Head of caudate nucleus (tissue), 42 donors: ENCODE results near the gene SPOCK2.

Experiments
- DNase-seq, 42 donors: peaks; one replicate each; pipeline versions ENCODE4 v3.0.0 to v3.0.0-alpha.2; 2020 to 2021; ENCODE audit warnings: mixed read lengths in 7 of 42
- intact Hi-C: fragments of 100-400 bp; cut with DNase I; formaldehyde crosslinking; loops from one replicate; pipeline ENCODE4 v1.15.0; 2022

The SPOCK2 gene

DNA sequence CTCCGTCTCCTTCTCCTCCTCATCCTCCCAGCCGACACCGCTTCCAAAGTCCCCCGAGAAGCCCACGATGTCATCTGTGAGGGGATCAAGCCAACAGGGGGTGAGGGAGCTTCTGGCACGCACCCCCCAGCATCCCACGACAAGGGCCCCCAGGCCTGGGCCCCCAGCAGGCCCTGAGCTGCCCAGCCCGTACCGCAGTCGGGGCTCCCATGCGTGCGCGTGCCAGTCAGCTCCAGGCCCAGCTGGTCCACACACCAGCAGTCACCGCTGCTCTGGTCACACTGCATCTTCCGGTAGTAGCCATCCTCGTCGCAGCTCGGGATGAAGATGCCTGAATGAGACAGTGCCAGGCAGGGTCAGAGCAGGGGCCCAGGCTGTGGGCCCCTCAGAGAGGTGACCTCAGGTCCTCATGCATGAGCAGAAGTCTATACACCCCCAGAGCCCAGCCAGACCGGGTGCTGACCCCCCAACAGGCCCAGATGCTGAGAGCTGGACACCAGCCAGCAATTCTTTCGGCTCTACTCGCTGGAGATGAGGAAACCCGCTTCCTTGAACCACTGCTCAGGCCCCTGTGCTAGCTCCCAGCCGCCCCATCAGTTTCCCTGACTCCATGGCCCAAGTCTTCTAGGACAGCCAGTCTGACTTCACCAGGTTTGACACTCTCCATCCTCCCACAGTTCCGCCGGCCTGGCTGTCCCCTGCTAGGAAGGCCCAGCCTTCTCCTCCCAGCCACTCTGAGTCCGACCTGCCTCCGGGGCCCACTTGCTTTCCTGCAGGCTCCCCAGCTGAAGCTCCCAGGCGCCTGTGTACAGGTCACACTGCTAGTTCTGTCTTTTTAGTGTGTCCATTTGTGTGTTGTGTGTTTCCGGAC, 25.3 kb downstream of the SPOCK2 start:
- intact Hi-C loops = no loop called here
- no peak for DNase-seq

DNA sequence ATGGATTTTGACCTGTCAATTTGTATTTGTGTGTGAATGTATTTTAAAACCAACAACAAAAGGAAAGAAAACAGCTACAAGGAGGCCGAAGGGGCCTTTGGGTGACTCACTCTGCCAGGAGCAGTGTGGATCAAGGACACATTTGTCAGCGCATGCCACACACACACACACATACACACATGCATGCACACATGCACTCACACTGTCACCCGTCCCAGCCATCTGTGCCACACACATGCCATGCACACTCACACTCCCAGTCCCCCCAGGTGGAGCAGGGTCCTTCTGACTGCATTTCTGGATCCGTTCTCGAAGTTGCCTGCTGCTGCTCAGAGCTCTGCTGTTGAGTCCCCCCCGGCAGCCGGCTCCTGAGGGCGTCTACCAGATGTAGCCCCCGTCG, 26.0 kb downstream of the SPOCK2 start:
- no peak for DNase-seq
- intact Hi-C loops = no loop called here

DNA sequence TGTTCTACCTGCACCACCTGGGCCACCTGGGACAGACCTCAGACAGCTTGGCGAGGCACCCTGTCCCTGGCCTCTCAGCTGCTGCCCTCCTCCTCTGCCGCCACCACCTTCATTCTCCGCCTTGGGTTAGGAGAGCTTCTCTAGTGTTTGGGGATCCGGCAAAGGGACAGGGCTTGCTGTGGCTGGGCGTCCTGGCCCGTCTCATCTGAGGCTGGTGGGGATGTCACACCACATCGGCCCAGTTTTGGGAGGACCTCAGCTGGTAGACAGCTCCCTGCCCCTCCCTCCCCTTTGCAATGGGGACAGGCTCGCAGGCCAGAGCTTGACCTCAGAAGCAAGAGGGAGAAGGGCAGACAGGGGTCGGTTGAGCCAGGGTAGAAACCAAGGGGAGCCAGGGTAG, 26.4 kb downstream of the SPOCK2 start:
- intact Hi-C loops = no loop called here
- no peak for DNase-seq

DNA sequence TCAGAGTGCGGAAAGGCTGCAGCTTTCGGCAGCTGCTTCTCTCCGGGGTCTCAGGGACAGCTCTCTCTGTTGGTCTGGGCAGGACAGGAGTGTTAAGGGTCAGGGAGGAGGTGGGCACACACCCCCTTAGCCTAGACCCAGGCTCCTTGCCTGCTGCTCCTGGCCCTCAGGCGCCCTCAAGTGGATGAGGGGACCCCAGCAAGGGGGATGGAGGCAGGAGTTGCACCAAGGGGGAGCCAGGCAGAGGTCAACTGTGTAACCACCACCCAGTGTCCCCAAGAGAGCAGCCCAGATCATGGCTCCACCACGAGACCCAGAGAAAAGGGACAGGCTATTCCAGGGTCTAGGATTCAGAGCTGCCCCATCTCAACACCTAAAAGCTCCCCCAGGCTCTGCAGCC, 26.9 kb downstream of the SPOCK2 start:
- no peak for DNase-seq
- intact Hi-C loops = no loop called here

DNA sequence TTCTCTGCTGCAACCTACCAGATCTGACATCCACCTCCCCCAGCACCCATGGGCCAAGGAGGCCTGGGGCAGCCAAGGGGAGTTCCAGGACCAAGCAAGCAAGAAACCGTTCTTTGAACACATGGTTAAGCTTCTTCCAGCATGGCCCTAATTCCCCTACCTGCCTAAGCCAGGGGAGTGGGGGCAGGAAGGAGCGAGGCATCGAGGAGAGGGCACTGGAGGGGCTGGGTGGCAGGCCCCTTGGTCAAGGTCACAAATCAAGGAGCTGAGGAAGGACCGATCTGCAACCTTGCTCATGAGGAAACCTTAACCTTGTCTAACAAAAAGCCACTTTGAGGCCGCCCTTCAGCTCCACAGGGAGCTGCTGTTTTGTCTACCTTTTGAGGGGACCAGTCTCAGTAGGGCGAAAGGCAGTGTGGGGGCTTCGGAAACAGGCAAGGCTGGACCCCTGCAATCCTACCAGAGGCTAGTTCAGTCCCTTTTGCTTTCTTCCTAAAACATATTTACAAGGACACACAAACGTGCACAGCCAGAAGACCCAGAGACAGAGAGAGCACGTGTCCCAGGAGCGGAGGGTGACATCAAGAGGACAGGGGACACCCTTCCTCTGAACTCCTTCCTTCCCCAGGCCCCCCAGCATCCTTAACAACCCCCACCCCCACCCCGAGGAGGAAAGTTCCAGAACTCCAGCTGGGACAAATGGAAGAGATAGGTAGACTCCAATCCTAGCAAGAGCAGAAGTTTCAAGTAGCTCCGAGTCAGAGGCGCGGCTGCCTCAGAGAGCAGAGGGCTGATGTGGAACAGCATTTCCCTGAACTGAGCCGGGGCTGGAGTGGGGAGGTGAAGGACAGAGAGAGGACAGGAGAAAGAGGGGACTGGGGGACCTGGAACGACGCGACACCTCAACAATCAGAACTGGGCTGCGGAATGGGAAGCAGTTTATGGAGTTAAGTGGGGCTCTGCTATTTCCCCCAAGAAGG, 28.2 kb downstream of the SPOCK2 start:
- intact Hi-C loops = loop anchor here (10.0 kb wide), 2 partner anchors 155 to 275 kb away; partner anchors contain the start of genes ANAPC16 and ASCC1
- DNase-seq = no peak

DNA sequence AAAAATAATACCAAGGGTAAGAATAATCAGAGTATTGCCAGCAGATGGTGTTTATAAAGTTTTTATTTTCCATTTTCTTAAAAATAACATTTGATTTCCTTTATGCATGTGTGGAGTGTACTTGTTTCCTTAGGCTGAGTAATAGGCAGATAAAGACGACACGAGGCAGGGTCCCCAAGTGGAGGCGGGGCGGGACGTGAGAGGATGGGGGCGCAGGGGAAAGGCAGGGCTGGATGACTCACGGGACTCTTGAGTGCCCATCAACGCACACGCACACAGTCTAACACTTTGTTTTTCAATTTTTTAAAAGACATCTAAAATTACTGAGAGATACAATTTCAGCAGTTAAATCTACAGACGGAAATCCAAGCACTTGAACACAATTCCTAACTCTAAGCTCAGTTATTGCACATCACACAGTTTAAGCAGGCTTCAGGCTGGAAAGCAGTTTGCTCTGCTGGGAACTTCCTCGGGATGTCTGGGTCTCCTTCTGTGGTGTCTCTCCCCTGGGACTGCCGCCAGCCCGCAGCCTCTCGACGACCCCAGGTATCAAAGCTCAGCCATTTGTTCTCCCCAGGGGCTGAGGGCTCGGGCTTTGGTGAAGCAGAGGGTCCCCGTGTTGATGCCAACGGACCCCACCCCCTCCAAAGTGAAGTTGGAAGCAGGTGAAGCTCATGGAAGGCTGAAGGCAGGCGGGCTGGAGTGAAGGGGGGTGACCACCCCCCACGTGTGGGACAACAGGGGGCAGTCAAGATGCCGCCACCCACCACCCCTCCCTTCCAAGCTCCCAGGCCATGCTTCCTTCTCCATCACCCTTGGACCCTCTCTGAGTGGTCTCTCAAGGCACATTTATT, 29.1 kb downstream of the SPOCK2 start:
- peak in 5 of 42 donors; percentile 31 to 62 (median 48) for DNase-seq
- intact Hi-C loops = loop anchor here (10.0 kb wide), 2 partner anchors 156 to 276 kb away; partner anchors contain the start of genes ANAPC16 and ASCC1

DNA sequence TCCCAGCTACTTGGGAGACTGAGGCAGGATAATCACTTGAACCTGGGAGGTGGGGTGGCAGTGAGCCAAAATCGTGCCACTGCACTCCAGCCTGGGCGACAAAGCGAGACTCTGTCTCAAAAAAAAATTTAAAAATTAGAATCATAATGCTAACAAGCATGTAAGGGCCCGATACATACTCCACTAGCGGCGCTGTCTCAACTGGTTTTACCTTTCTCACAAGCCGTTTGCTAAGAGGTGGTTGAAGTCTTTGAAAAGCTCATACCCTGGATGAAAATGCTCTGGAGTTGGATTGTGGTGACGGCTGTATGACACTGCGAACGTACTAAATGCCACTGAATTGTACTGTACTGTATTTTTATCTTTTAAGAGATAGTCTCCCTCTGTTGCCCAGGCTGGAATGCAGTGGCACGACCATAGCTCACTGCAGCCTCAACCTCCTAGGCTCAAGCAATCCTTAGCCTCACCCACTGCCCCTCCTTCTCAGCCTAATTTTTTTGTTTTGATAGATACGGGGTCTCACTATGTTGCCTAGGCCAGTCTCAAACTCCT, 29.9 kb downstream of the SPOCK2 start:
- intact Hi-C loops = loop anchor here (10.0 kb wide), 2 partner anchors 156 to 276 kb away; partner anchors contain the start of genes ANAPC16 and ASCC1
- DNase-seq = peak in 7 of 42 donors; percentile 27 to 73 (median 43)

DNA sequence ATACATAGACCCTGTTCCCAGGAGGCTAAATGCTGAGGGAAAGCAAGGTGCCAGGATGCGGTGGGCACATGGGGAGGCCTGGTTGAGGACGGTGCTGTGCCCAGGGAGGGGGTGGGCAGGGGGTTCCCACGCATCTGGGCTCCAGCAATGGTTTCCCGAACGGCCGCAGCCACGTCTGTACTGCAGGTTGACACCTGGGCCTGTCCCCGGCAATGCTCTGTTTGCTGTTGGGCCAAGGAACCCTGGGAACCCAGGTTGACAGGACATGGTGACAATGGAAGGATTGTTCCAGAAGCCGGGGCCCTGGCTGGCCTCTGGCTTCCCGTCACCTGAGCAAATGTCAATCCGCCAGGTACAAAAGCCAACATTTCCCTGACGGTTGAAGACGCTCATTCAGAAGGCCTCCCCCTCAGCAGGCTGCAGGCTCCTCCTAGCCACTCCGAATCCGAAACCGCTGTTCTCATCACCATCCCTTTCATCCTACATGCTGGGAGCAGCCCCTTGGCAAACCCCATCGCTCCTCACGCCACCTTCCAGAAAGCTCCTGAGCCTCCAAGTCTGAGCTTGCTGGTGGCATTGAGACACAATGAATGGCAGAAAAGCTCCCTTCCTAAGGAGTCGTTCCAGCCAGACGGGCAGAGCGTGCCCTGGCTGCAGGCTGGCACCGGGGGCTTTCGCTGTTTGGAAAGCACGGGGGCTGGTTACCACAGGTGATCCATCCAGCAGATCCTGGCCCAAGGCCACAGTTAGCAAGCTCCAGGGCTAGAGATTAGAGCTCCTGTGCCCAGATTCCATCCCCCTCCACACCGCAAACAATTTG, 31.2 kb downstream of the SPOCK2 start:
- DNase-seq = no peak
- intact Hi-C loops = loop anchor here (10.0 kb wide), 2 partner anchors 158 to 278 kb away; partner anchors contain the start of genes ANAPC16 and ASCC1

DNA sequence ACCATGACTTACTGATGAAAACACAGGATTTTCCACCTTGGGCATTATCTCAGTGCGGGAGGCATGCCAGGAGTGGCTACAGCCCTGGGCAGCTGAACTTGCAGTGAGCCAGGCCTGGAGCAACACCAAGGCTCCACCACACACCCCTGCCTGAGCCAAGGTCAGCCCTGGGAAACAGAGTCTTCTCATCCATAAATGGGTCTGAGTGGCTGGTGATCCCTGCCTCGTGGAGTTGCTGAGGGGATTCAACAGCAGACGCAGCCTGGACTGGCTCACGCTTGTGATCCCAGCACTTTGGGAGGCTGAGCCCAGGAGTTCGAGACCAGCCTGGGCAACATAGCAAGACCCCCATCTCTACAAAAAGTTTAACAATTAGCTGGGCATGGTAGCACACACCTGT, 32.2 kb downstream of the SPOCK2 start:
- DNase-seq = no peak

DNA sequence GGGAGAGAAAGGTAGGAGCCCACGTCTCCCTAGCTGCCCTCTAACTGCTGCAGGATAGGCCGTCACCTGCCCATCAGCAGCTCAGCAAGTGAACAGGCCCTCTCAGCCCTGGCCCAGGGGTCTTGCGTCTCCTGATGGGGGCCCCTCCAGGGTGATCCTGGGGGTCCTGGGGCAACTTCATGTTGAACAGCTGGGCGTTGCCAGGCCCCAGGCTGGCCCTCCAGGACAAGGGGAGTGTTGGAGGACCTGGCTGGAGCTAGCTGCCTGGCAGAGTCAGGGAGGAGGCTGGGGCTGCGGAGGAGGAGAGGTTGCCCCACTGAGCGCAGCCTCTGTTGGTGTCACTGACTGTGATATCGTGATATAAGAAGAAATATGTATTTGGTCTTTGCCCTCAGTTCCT, 34.7 kb downstream of the SPOCK2 start:
- intact Hi-C loops = loop anchor here (10.0 kb wide), 2 partner anchors 161 to 281 kb away; partner anchors contain the start of genes ANAPC16 and ASCC1
- DNase-seq = no peak

More for the DNA sequence above, 32.2 kb downstream of the SPOCK2 start:
- intact Hi-C loops = loop anchor here (10.0 kb wide), 2 partner anchors 159 to 279 kb away; partner anchors contain the start of genes ANAPC16 and ASCC1

DNA sequence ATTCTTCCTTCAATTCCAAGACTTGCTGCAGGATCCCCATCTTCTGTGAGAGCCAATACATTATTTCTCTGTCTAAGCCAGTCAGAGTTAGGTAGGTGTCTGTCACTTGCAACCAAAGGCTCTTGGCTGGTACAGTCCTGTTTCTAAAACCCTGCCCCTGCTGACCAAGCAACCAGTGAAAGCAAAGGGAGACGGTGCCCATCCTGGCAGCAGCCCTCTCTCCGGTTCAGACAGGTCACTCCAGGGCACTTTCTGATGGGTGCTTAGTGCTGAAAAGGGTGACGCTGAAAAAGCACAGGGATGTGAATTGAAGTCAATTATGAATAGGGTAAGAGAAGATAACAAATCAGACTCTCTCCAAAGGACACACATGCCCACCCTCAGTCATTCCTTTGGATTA, 37.5 kb downstream of the SPOCK2 start:
- no peak for DNase-seq

DNA sequence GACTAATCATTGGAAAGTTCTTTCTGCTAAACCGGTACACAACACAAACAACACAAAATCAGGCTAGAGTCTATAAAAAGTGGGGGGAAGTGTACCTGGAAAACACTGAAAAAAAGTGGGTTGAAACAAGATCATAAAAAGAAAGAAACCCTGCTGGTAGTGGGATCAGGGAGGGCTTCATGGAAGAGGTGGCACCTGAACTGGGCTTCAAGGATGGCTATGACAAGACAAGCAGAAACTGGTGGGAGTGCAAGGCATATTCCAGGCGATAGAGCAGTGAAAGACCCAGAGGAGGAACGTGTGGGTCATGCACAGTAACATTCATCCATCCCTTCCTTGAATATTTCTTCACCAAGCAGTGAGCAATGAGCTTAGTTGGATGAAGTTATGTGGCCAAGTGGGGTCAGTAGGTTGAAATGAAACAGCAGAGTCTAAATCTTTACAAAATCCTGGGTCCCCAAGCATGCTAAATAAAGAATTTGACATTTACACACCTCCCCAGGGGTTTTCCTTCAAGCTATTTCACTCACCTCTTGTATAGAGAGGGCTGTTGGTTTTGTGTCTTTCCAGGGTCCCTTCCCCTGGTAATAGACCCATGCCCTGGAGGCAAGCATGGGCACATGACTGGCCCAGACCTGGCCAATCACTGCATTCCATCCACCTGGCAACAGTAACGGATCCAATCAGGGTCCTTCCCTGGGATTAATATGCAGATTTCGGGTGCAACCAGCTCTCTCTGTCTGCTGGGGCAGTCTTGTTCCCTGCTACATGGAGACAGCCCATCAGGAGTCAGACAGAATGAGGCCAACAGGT, 38.2 kb downstream of the SPOCK2 start:
- intact Hi-C loops = loop anchor here (5.0 to 10.0 kb wide), 4 partner anchors 93 to 285 kb away; partner anchors contain the start of genes ANAPC16 and ASCC1
- no peak for DNase-seq

More for the DNA sequence above, 37.5 kb downstream of the SPOCK2 start:
- intact Hi-C loops = loop anchor here (10.0 kb wide), 2 partner anchors 164 to 284 kb away; partner anchors contain the start of genes ANAPC16 and ASCC1

DNA sequence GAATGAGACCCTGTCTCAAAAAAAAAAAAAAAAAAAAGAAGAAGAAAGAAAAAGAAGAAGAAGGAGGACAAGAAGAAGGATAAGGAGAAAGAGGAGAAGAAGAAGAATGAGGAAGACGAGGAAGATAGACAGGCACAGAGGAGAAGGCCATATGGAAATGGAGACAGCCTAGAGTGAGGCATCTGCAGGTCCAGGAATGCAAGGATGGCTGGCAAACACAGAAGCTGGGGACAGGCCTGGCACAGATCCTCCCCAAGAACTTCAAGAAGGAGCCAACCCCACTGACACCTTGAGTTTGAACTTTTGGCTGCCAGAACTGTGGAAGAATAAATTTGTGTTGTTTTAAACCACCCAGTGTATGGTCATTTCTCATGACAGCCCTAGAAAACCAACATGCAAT, 38.9 kb downstream of the SPOCK2 start:
- intact Hi-C loops = loop anchor here (5.0 kb wide), 2 partner anchors 92 to 152 kb away; no protein-coding TSS in a partner anchor
- no peak for DNase-seq

DNA sequence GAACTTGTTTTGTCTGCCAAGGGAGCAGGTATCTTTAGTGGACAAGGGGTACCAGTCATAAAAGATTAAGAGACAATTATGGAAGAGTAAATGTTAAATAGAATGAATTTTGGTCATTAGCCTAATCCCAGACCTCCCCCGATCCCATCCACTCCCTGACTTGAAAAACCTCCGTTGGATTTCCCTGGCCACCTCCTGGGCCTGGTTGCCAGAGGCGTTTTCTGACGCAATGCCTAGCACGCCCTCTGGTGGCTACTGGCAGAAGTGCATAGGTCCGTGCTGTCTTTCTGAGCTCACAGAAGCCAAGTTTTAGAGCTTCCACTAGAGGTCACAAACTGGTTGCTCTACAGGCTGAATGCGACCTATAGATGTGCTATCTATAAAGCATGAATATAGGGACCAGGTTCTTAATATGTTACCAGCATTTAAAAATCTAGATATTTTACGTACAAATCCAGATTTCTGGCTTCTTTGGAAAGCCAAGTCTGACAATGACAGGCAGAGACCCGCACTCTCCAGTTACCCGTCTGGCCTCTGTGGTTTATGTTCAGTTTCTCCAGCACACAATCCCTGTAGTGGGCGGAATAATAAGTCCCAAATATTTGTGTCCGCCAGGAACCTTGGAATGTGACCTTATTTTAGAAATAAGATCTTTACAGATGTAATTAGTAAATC, 39.8 kb downstream of the SPOCK2 start:
- intact Hi-C loops = loop anchor here (5.0 kb wide), 2 partner anchors 91 to 151 kb away; no protein-coding TSS in a partner anchor
- DNase-seq = peak; percentile 72 to 99 (median 96)

DNA sequence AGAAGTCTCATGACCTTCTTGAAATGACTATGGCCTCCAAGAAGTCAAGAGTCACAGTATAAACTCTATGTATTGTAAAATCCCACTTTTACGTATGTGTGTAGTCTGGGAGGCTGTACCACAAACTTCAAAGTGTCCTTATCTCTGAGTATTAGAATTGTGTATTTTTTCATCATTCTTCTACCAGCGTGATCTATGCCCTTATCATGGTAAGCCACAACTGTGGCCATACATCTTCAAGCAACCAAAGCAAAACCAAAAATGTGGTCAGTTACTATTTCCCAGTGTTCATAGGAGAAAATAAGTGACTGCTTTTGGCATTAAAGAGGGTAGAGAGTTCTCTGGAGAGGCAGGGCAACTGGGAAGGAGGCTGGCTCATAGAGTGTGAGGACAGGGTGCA, 42.8 kb downstream of the SPOCK2 start:
- intact Hi-C loops = loop anchor here (5.0 kb wide), 2 partner anchors 88 to 148 kb away; no protein-coding TSS in a partner anchor
- no peak for DNase-seq
